ENCODE data around the gene HGFAC.
"Not testable (repeated sequence)": the region's sequence is repeated elsewhere in the genome, so short reads cannot be mapped to it uniquely, and the experiment has no call there.

HGFAC gene

DNA sequence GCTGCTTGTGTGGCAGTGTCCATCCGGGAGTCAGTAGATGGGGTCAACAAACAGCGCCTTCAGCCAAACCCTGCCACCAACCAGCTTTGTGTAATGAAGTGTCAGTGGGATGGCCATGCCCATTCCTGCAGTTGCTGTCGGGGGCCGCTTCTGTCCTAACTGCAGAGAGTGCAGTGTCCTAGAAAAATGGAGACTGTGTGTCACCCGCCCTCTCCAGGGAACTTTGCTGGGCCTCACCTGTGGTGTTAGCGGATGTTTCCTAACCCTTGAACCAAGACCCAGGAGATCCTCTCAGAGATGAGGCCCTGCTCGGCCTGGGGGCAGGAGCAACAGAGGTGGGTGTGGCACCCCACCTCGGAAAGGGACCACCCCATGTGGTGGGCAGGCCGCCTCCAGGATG lies 35.3 kb upstream of the HGFAC start:
- TF ChIP-seq, protein P1, sequence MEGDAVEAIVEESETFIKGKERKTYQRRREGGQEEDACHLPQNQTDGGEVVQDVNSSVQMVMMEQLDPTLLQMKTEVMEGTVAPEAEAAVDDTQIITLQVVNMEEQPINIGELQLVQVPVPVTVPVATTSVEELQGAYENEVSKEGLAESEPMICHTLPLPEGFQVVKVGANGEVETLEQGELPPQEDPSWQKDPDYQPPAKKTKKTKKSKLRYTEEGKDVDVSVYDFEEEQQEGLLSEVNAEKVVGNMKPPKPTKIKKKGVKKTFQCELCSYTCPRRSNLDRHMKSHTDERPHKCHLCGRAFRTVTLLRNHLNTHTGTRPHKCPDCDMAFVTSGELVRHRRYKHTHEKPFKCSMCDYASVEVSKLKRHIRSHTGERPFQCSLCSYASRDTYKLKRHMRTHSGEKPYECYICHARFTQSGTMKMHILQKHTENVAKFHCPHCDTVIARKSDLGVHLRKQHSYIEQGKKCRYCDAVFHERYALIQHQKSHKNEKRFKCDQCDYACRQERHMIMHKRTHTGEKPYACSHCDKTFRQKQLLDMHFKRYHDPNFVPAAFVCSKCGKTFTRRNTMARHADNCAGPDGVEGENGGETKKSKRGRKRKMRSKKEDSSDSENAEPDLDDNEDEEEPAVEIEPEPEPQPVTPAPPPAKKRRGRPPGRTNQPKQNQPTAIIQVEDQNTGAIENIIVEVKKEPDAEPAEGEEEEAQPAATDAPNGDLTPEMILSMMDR (IDR thresholded peaks at IDR 0.05; ENCODE audit: low read depth, low read length) = no peak
- in situ Hi-C loops (cut with HindIII; ENCODE audit: low sequenced_read_pairs) = no loop called here
- H3K4me3 ChIP-seq (ENCODE audit: low read depth, low read length) = no peak overlapping the region
- DNase-seq (ENCODE audit: low read depth, low spot score) = no peak

DNA sequence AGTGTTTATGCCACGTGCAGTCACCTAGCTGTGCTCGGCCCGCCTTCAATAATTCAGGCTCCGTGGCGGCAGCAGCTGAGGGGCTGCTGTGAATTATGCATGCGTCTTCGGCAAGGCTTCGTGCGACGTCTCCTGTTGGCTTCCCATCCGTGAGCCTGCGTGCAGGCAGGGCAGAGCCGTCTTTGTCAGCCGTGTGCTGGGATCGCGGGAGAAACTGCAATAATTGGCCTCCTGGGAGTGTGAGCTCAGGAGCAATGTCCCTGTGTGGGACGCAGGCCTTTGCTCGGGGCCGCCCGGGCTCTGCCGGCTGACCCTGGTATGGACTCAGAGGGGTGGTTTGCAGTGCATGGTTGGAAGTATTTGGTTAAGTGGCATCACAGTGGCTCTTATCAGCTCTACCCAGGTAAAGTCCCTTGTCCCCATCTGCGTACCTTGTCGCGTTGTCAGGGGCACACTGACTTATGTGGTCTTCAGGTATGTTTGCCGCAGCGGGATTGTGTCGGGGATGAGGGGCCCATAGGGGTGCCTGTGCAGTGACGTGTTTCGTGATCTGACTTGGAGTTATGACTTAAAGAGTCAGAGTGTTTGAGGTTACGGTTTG lies 34.5 kb upstream of the HGFAC start:
- in situ Hi-C loops (cut with HindIII; ENCODE audit: low sequenced_read_pairs) = no loop called here
- TF ChIP-seq, protein P1 (IDR thresholded peaks at IDR 0.05; ENCODE audit: low read depth, low read length) = no peak
- DNase-seq (ENCODE audit: low read depth, low spot score) = no peak
- H3K4me3 ChIP-seq (ENCODE audit: low read depth, low read length) = no peak overlapping the region

DNA sequence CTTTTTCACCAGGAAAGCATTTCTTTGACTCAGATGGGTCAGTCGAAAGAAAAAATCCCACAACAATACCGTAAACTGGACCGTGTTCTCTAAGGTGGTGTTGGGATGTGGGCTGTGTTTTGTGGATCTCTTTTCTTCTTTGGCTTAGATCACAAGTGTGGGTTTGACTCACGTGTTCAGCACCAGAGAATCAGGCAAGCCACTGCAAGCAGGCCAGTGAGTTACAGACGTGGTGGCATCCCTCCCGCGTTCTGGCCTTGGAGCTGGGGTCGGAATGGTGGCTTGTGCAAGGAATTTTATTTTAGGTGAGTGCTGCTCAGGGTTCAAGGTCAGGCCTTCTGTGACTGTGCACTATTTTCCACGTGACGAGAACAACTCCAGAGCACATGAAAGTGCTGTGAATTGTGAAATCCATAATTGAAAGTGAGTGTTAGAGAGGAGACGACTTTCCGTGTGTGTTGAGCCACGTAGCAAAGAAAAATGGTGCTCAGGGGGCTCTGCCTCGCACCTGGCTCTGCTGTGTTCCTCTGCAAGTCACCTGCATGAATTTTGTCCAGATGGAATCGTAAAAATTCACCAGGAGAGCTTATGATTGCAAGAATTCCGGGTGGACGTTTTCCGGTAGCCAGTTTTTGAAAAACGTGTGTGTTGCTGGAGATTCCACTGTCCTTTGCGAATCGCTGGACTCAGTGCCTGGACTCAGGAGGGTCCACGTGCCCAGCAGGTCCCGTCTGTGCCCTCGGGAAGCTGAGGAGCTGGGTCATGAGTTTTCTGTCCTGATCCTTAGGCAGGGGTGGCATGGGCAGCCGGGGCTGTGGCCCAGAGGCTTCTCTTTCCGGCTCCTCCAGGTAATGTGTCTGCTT lies 33.6 kb upstream of the HGFAC start:
- TF ChIP-seq, protein P1 (IDR thresholded peaks at IDR 0.05; ENCODE audit: low read depth, low read length) = no peak
- no peak for DNase-seq (ENCODE audit: low read depth, low spot score)
- in situ Hi-C loops (cut with HindIII; ENCODE audit: low sequenced_read_pairs) = no loop called here
- no peak overlapping the region for H3K4me3 ChIP-seq (ENCODE audit: low read depth, low read length)

DNA sequence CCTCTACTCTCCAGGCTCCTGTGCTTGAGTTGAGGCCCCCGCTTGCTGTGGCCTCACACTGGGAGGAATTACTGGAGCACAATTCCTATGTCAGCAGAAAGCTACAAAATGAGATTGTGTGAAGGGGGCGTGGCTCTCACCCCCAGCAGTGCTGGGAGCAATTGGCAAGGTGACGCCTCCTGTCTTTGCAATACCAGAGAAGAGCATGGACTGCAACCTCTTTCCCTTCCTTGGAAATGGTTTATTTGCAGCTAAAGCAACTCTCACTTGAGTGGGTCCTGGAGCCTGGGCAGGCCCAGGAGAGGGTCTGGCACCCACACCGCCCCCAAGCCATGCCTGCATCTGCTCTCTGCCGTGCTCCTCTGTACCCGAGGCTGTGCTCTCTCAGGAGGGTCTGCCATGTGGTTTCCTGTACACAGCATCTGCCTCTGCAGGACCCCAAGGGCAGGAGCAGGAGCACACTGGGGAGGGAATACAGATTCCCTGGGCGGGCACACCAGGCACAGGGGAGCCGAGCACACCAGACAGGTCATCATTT lies 32.9 kb upstream of the HGFAC start:
- in situ Hi-C loops (cut with HindIII; ENCODE audit: low sequenced_read_pairs) = no loop called here
- no peak overlapping the region for H3K4me3 ChIP-seq (ENCODE audit: low read depth, low read length)
- no peak for DNase-seq (ENCODE audit: low read depth, low spot score)
- TF ChIP-seq, protein P1 (IDR thresholded peaks at IDR 0.05; ENCODE audit: low read depth, low read length) = no peak

DNA sequence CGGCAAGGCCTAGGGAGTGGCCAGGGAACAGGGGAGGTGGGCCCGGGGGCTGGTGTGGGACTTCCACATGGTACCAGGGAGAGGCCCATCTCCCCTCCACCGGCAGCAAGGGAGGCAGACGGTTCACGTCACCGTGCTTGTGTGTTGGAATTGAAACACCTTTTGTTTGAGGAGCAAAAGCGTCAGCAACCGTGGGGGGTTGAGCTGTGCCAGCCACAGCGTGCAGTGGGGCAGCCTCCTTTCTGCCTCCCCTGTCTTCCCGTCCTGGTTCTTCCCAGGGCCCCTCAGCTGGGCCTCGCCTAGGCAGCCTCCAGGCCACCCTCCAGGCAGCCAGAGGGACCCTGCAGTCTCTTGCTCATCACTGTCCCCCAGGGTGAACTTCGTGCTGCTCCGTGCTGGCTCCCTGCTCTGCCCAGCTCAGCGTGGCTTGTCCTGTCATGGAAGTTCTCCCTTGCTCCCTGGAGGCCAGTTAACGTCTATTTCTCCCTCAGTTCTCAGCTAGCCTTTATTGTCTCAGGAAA lies 32.1 kb upstream of the HGFAC start:
- H3K4me3 ChIP-seq (ENCODE audit: low read depth, low read length) = no peak overlapping the region
- no peak for DNase-seq (ENCODE audit: low read depth, low spot score)
- in situ Hi-C loops (cut with HindIII; ENCODE audit: low sequenced_read_pairs) = no loop called here
- TF ChIP-seq, protein P1 (IDR thresholded peaks at IDR 0.05; ENCODE audit: low read depth, low read length) = no peak

DNA sequence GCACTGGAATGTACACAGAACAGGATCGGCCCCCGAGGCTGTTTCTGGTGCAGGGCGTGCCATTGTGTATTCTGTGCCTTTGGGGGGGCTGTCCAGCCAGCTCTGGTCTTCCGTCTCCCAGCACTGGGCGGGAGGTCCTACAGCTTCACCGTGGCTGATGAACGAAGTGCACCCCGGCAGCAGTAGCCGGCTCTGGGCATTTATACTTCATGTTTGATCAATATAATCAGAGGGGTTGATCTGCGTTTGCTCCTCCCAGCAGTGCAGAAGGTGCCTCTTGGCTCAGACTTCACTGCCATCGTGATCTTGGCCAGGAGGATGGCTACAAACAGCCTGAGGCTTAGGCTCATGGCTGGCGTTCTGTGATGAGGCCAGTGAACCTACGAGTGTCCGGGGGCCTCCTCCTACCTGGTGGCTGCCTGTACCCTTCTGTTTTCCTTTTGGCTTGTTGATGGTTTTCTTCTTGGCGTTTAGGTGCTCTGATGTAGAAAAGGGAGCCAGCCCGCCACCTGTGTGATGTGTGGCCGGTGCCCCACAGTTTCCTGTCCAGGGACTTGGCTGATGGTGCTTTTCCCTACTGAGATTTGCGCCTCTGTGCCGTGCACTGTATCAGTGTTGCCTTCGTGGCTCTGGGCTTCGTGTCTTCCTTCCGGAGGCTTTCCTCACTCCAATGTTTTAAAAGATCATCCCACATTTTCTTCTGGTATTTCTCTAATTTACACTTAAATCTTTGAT lies 31.2 kb upstream of the HGFAC start:
- DNase-seq (ENCODE audit: low read depth, low spot score) = no peak
- in situ Hi-C loops (cut with HindIII; ENCODE audit: low sequenced_read_pairs) = no loop called here
- H3K4me3 ChIP-seq (ENCODE audit: low read depth, low read length) = no peak overlapping the region
- TF ChIP-seq, protein P1 (IDR thresholded peaks at IDR 0.05; ENCODE audit: low read depth, low read length) = no peak

DNA sequence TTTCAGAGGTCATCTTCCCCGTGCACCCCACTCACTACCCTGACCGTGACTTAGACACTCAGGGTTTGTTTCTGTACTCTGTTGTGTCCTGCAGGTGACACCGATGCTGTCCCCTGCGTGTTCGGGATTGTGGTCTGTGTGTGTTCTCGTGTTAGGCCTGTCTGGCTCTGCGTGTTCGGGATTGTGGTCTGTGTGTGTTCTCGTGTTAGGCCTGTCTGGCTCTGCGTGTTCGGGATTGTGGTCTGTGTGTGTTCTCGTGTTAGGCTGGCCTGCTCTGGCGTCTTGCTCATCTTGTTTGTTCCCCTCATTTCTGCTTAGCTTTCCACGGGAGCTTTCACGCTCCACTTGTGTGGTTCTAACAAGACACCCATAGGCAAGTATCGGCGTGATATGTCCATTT lies 30.6 kb upstream of the HGFAC start:
- in situ Hi-C loops (cut with HindIII; ENCODE audit: low sequenced_read_pairs); H3K4me3 ChIP-seq (ENCODE audit: low read depth, low read length): not testable (repeated sequence)

More for the DNA sequence above, 30.6 kb upstream of the HGFAC start:
- not testable (repeated sequence) for DNase-seq (ENCODE audit: low read depth, low spot score)
